Tibial nerve (tissue), 3 donors: Measurements from ENCODE around the gene AIG1.

Source experiments
- CTCF ChIP-seq, 5 experiments: fragments of 200-600 bp in 3 of 5; fragments of 450-650 bp in 2 of 5; sonication (generic) in 3 of 5; IDR thresholded peaks; one replicate each; pipeline ENCODE4 v1.5.1; 2016 to 2019; ENCODE audit warnings: antibody characterized with exemption in 5 of 5, mild to moderate bottlenecking in 3 of 5, moderate library complexity in 2 of 5
- POLR2A ChIP-seq, 2 donors: fragments of 450-650 bp; IDR thresholded peaks; one replicate each; pipeline ENCODE4 v1.6.1; 2017; ENCODE audit warnings: antibody characterized with exemption in 2 of 2, mild to moderate bottlenecking in 2 of 2, moderate library complexity in 2 of 2

- TF ChIP-seq CTCF (IDR thresholded peaks at IDR 0.05) (no peak), POLR2A (IDR thresholded peaks at IDR 0.05) (no peak)
Measured at GRCh38 chr6:143323729-143324470, 263.2 kb downstream of the AIG1 start.
